GM18505 (cell line): Measurements from ENCODE around the gene UNC13C.

ENCODE experiments used
- ATAC-seq: cut with Tn5 transposase; IDR thresholded peaks from one replicate; pipeline ENCODE4 v1.9.1; 2021; ENCODE audit not compliant: unreplicated experiment
- POLR2A ChIP-seq: IDR thresholded peaks from 4 replicates; pipeline ENCODE4 v1.6.1; 2011; ENCODE audit warnings: borderline replicate concordance; ENCODE audit not compliant: insufficient read depth, insufficient read length; ENCODE audit errors: extremely low read depth

The UNC13C gene

DNA sequence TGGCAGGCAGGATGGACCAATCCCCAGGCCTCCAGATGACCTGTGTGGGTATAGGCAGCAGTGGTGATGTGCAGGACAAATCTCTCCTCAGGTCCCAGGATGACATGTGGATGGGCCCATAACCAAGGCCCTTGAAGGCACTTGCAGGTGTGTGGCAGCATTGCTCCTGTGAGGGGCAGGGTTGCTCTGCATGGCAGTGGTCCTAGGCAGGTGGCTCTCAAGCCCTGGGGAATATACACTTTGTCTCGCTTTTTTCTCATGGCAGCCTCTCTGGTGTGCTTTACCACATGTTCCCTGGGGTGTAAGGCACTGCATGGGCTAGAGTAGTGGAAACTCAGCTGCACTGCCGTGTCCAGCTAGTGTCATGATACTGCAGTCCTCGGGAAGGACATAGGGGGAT is 503.6 kb downstream of the UNC13C start:
- TF ChIP-seq POLR2A: no peak
- ATAC-seq: no peak

DNA sequence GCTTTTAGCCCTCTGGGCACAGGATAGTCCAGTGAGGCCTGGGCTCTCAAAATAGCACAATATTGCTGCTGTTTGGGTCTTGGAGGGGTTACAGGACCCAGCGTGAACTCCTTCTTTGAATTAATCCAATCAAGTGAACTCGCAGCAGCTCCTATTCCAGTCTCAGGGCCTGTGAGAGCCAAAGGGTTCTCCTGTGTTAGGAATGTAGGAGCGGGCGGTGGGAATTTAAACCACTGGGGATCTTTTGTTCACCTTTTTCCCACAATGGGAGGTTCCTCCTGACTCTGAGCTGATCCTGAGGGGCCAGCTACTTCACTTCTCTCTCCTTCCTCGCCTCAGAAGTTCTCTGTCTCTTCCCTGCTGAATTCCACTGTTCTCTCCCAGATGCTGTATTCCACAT is 504.0 kb downstream of the UNC13C start:
- no peak for ATAC-seq
- no peak for TF ChIP-seq POLR2A

DNA sequence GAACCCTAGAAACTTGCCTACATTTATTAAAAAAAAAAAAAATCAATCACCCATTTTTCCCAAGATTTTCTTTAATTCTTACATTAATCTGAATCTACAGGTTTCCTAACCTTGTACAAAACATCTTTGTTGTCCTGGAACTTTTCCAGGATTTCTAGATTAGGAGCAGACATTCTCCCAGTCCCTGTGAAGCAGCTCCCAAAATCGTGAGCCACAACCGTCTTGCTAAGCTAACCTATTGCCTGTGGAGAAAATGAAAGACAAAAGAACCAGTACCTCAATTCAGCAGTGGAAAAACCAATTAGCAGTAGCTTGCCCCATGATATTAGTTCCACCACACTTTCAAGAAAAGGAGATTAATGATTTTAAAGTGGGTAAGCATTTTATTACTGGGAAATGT is 522.1 kb downstream of the UNC13C start:
- TF ChIP-seq POLR2A: no peak
- ATAC-seq: no peak

DNA sequence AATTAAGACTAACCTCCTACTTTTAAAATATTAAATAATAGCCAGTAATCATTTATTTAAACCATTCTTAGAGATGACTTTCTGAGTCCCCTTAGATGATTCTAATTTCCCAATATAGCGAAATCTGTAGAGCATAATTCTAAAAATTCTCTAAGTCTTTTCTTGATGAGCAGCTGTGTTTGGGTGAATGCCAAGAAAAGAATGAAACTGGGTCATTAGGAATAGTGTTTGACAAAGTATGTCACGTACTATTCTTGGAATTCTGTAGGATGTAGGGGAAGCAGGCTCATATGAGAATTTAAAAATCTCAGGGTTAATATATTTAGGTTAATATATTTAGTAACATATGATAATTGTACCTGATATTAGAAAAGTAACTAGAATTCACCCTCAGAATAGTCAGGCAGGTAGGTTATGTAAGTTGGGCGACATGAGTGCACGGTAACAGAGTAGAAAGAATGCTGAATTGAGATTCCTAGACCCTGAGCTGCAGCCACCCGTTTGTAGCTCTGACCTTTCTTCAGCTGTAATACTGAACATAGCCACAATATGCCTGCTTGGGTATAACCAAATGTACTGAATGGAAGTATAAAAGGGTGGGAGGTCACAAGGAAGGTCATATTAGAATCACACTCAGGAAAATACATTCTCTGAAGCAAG is 524.3 kb downstream of the UNC13C start:
- no peak for ATAC-seq
- no peak for TF ChIP-seq POLR2A

DNA sequence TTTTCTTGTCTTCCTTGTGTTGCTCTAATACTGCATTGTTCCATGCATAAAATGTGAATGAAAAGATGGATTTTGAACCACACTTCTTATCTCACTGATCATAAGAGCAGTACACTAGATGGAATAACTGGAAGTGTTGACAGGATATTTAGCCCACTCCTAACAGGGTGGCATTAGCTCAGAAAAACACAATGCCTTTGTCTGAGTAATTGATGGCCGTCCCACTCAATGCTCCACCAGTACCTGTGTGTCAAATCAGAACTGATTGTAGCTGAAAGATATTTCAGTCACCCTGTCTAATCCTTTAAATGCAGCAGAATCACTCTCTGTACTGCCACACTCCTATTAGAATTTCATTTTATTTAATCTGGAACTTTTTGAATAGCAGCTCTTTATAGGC is 526.5 kb downstream of the UNC13C start:
- no peak for ATAC-seq
- TF ChIP-seq POLR2A: no peak

DNA sequence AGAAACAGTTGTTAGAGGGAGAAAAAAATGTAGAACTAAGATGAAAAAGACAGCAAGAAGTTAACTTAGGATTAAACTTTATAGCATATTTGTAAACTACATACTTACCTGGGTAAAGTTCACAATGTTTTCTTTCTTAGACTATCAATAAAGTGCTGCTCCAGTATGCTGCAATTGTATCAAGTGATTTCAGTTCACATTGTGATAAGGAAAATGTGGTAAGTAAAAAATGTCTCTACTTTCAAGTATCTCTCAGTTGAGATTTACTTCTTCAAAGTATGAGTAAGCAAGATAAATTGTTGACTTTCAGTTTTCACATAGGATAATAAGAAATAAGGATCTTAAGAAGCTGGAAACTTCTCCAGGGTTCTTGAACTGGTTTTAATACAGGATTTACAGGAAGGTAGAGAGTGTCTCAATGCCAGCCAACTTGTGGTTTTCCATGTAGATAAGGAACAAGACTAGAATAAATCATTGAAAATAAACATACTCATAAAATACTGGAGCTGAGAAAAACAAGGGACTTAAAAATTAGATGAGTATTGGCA is 528.8 kb downstream of the UNC13C start:
- ATAC-seq: no peak
- no peak for TF ChIP-seq POLR2A

DNA sequence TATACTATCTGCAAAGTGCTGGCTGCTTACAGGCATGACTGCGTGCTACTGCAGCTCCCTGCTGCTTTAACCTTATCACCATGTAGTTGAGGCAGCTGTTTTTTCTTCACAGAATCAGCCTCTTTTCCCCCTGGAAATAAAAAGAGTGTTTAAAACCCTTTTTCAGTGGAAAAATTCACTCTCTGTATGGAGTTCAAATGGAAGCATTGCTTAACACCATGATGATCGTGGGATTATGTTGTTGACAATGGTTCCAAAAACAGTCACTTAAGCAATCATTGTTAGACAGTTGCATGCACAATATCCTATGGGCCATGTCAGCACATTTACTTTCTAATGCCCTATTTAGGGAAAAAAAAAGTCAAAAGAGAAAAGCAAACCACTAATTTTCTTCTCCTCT is 536.4 kb downstream of the UNC13C start:
- no peak for ATAC-seq
- no peak for TF ChIP-seq POLR2A

DNA sequence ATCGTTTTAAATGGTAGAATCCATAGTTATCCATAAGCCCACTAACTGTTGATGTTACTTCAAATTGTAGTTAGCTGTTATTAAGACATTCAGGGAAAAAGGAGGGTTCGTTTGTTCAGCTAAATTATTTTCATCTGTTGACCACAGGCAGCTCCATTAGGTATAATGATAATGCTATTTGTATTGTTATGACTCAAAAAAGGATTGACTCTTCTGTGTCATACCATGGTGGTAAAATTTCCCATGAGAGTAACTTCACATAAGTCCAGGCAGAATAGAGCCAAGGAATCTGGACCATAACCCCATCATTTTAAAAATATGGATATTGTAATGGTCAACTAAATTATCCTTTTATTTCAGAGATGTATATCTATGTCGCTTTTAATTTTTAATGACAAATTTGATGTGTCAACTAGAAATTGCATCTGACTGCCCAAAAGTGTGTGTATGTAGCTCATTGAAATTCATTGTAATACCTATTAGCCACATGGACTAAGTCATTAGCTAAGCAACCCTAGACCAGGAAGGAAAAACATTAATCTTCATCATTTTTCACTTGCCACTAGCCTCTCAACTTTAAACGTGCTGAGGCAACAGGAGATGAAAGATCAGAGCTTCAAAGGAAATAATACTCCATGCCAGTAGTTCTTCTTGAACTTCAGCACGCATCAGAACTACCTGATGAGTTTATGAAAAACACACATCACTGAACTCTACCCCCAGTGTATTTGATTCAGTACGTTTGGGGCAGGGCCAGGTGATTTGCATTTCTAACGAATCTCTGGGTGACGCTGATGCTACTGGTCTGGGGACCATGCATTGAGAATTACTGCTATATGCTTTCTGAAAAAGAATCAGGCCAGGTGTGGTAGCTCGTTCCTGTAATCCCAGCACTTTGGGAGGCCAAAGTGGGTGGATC is 537.7 kb downstream of the UNC13C start:
- ATAC-seq: no peak
- no peak for TF ChIP-seq POLR2A

DNA sequence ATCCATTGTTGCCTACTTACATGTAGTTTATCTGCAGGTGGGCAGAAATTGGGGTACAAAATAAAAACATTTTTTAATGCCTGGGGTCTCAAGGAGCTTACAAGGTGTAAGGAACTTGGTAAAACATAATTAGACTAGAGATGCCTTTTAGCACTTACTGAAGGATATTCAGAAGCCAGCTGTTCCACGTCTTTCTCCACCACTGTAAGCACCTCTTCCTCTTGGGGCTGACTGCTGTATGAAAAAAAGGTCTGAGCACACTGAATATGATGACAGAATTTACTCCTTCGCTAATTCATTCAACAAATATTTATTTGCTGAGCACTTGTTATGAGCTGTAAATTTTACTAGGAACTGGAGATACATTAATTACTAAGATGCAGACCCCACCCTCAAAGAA is 539.1 kb downstream of the UNC13C start:
- ATAC-seq: no peak
- no peak for TF ChIP-seq POLR2A

DNA sequence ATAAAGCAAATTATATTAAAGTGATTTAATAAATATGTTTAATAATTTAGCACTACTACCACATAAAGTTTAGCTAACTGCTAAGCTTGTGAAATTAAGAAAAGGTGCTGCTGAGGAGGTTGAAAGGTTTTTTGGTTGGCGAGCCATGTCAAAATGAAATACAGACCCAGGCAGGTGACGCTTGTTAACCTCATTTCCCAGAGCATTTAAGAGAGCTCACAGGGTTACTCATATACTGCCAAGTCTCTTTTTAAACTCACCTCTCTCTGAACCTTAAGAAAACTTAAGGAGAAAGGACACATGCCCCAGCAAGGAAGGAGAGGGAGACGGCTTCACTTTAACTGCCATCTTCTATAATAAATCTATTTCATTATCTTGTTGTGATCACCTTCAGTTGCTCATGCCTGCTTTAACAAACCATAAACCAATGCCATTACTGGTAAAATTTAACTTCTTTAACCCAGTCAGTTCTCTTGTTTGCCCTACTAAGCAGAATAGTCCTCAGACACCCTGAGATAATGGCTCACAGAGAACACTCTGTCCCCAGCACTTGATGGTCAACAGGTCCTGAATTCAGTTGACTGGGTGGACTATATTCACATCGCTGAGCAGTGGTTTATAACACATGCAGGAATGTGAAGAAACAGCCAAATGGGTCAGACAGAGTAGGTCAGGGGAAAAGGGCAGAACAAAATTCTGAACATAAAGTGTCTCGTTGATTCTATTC is 540.1 kb downstream of the UNC13C start:
- no peak for ATAC-seq
- TF ChIP-seq POLR2A: no peak

DNA sequence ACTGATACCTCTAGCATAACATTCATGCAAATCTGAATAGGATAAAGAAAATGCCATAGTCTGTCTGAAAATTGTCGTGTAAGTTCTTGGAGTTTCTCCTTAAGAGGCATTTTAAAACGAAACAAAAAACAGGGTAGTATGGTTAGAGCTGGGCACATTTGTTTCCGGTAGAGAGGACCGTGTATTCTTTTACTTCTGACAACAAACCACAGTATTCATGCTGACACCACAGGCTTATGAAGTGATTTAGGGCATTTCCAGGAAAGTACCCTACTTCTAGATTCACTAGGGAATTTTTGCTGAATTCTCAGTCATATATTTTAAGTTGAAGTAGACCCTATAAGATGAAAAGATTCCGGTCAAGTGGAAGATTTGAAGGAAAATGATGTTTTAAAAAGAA is 541.3 kb downstream of the UNC13C start:
- no peak for TF ChIP-seq POLR2A
- no peak for ATAC-seq

DNA sequence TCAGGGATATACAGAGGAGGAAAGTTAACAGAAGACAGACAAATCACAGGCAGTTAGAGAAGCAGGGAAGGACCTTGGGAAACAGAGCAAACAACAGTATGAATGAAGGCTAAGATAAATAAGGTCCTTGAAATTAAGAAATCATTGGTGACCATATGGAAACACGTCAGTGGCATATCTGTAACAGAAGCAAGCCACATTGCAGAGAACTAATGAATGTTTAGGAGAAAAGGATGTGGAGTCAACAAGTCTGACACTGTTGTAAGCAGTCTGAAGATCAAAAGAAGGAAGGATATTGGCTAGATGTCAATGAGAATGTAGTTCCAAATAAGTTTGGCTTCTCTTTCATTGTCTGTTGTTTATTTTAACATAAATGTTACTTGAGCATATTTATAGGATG is 542.4 kb downstream of the UNC13C start:
- no peak for TF ChIP-seq POLR2A
- ATAC-seq: no peak

DNA sequence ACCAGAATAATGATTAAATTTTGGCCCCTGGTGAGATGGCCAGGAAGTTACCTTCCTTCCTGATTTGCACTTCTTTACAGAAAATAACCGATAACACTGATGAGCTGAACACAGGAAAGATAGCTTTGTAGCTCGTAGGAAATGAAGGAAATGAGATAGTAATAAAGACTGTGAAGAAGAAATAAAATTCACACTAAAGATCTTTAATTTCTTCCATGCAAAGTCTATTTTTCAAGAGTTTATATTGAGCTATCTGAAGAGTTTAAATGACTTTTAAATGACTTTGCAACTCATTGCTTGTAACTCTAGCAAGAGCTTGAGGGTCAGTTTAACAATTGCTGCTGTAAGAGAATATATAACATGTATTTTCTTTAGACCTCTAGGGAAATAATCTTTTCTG is 543.0 kb downstream of the UNC13C start:
- no peak for ATAC-seq
- no peak for TF ChIP-seq POLR2A

DNA sequence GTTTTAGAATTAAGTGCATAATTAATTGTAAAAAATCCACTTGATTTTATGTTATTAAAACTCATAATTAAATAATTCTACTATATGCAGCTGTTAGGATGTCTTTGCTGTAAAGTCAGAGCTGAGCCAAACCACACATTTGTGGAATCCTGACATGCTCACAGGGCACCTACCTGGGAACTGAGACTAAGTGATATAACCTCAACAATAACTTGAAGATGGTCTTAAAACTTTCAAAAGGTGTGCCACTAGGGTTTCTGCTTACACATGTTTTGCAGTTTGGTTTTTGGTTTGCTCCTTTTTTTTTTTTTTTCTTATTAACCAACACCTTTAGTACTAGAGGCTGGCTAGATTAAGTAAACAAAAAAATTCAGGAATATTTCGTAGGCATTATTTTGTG is 549.8 kb downstream of the UNC13C start:
- ATAC-seq: no peak
- no peak for TF ChIP-seq POLR2A

DNA sequence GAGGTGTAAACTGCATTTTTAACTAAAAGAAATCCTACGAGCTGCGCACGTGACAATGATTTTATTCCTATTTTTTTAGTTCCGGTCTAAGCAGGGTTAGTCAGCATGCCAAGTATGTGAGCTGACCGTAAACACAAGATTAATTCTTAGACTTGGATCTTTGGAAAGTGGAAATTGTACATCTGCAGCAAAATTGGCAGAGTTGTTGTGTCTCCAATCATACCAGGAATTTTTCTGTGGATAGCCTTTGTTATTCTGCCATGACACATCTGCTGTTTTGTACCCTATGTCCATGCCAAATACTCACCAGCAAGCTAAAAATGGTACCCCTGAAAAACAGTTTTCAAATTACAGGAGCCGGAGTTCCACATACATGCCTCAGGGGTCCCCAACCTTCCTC is 562.5 kb downstream of the UNC13C start:
- no peak for ATAC-seq
- TF ChIP-seq POLR2A: no peak
